ENCODE data around the gene UNC13C. TPM values are rescaled to one million over a fixed set of nuclear protein-coding genes. Genes with fewer than 3 reads are reported as not detected.

The UNC13C gene
- total RNA-seq, 1 donor from 2014 or later, result 0.03 TPM

GRCh38 chr15:54515664-54516582, 537.7 kb downstream of the UNC13C start:
- intact Hi-C loops (cut with DNase I), result no loop called here
- ATAC-seq (ENCODE audit: poor library complexity) (no peak), DNase-seq (no peak)

- no peak for ATAC-seq (ENCODE audit: poor library complexity)
- intact Hi-C loops (cut with DNase I), result no loop called here
- no peak for DNase-seq
These were observed 539.1 kb downstream of the UNC13C start for GRCh38 chr15:54517366-54517765.

- intact Hi-C loops (cut with DNase I), result no loop called here
- DNase-seq (no peak), ATAC-seq (ENCODE audit: poor library complexity) (no peak)
These were observed 540.1 kb downstream of the UNC13C start for GRCh38 chr15:54518156-54518882.

GRCh38 chr15:54519577-54519976, 541.3 kb downstream of the UNC13C start:
- no peak for DNase-seq
- no peak for ATAC-seq (ENCODE audit: poor library complexity)
- intact Hi-C loops (cut with DNase I), result no loop called here

- no peak for DNase-seq
- intact Hi-C loops (cut with DNase I), result no loop called here
- no peak for ATAC-seq (ENCODE audit: poor library complexity)
These were observed 542.4 kb downstream of the UNC13C start for GRCh38 chr15:54520616-54521015.

- no peak for DNase-seq
- intact Hi-C loops (cut with DNase I), result no loop called here
- no peak for ATAC-seq (ENCODE audit: poor library complexity)
These were observed 543.0 kb downstream of the UNC13C start for GRCh38 chr15:54521206-54521605.

- ATAC-seq (ENCODE audit: poor library complexity), result no peak
- no peak for DNase-seq
- intact Hi-C loops (cut with DNase I), result no loop called here
These were observed 549.8 kb downstream of the UNC13C start for GRCh38 chr15:54528021-54528420.

GRCh38 chr15:54540721-54541120, 562.5 kb downstream of the UNC13C start:
- DNase-seq, result no peak
- intact Hi-C loops (cut with DNase I), result no loop called here
- no peak for ATAC-seq (ENCODE audit: poor library complexity)

- no peak for DNase-seq
- ATAC-seq (ENCODE audit: poor library complexity), result no peak
- intact Hi-C loops (cut with DNase I), result no loop called here
These were observed 569.2 kb downstream of the UNC13C start for GRCh38 chr15:54547491-54547890.

GRCh38 chr15:54550954-54551353, 572.7 kb downstream of the UNC13C start:
- intact Hi-C loops (cut with DNase I), result no loop called here
- no peak for DNase-seq
- ATAC-seq (ENCODE audit: poor library complexity), result no peak

- ATAC-seq (ENCODE audit: poor library complexity) (no peak), DNase-seq (no peak)
- intact Hi-C loops (cut with DNase I), result no loop called here
These were observed 578.0 kb downstream of the UNC13C start for GRCh38 chr15:54556231-54556630.

- DNase-seq (peak; percentile 40), ATAC-seq (ENCODE audit: poor library complexity) (no peak)
- intact Hi-C loops (cut with DNase I), result no loop called here
These were observed 581.3 kb downstream of the UNC13C start for GRCh38 chr15:54559405-54560069.

- ATAC-seq (ENCODE audit: poor library complexity), result no peak
- intact Hi-C loops (cut with DNase I), result no loop called here
These were observed 582.2 kb downstream of the UNC13C start for GRCh38 chr15:54560417-54560816.

GRCh38 chr15:54564166-54564565, 585.9 kb downstream of the UNC13C start:
- ATAC-seq (ENCODE audit: poor library complexity), result no peak
- intact Hi-C loops (cut with DNase I), result no loop called here
- no peak for DNase-seq

More at GRCh38 chr15:54560417-54560816, 582.2 kb downstream of the UNC13C start:
- no peak for DNase-seq

GRCh38 chr15:54566654-54567053, 588.4 kb downstream of the UNC13C start:
- intact Hi-C loops (cut with DNase I), result no loop called here
- ATAC-seq (ENCODE audit: poor library complexity) (no peak), DNase-seq (no peak)

GRCh38 chr15:54567408-54568035, 589.3 kb downstream of the UNC13C start:
- DNase-seq, result no peak
- intact Hi-C loops (cut with DNase I), result no loop called here
- no peak for ATAC-seq (ENCODE audit: poor library complexity)

GRCh38 chr15:54568381-54568780, 590.1 kb downstream of the UNC13C start:
- intact Hi-C loops (cut with DNase I), result no loop called here
- no peak for ATAC-seq (ENCODE audit: poor library complexity)
- no peak for DNase-seq

- no peak for DNase-seq
- intact Hi-C loops (cut with DNase I), result no loop called here
- ATAC-seq (ENCODE audit: poor library complexity), result no peak
These were observed 593.3 kb downstream of the UNC13C start for GRCh38 chr15:54571576-54571975.

GRCh38 chr15:54575586-54575985, 597.3 kb downstream of the UNC13C start:
- no peak for ATAC-seq (ENCODE audit: poor library complexity)
- no peak for DNase-seq
- intact Hi-C loops (cut with DNase I), result no loop called here
